ENCODE data around the gene B3GALT2.

- no peak for TF ChIP-seq POLR2A (IDR thresholded peaks at IDR 0.05; ENCODE audit: low read length)
- TF ChIP-seq GATA1 (IDR thresholded peaks at IDR 0.05; ENCODE audit: low read depth, low read length) = no peak
Measured at GRCh38 chr1:193141804-193142203, 44.6 kb downstream of the B3GALT2 start.
